SK-N-MC (cell line): ENCODE measurements around the gene GLB1L3.
"Not testable (repeated sequence)": the region's sequence is repeated elsewhere in the genome, so short reads cannot be mapped to it uniquely, and the experiment has no call there.

ENCODE experiments used
- DNase-seq: peaks from one replicate; pipeline ENCODE4 v3.0.0-alpha.2; 2011; ENCODE audit warnings: low read depth, low spot score
- H3K27ac ChIP-seq: fragments of 200-600 bp; sonication (generic); 2 replicates; pipeline ENCODE4 v1.5.1; 2016; ENCODE audit warnings: mixed run types
- H3K36me3 ChIP-seq: fragments of 200-600 bp; sonication (generic); 2 replicates; pipeline ENCODE4 v1.6.1; 2017; ENCODE audit warnings: antibody characterized with exemption, low read length, mixed read lengths; ENCODE audit not compliant: insufficient read depth
- H3K4me3 ChIP-seq: fragments of 200-600 bp; sonication (generic); 2 replicates; pipeline ENCODE4 v1.5.1; 2016
- H3K9ac ChIP-seq: fragments of 200-600 bp; sonication (generic); 2 replicates; pipeline ENCODE4 v1.8.0; 2017; ENCODE audit warnings: mixed run types, mixed read lengths; ENCODE audit not compliant: insufficient read length
- H3K9me3 ChIP-seq: fragments of 200-600 bp; sonication (generic); 2 replicates; pipeline ENCODE4 v1.6.1; 2017; ENCODE audit warnings: low read depth, mild to moderate bottlenecking, antibody characterized with exemption, low read length, moderate library complexity, mixed read lengths
- EZH2 ChIP-seq: fragments of 200-600 bp; sonication (generic); IDR thresholded peaks from one replicate; pipeline ENCODE4 v1.6.1; 2017; ENCODE audit warnings: antibody characterized with exemption
- FOXP2 ChIP-seq: optimal IDR thresholded peaks from 2 replicates; pipeline ENCODE3; 2011; ENCODE audit warnings: mild to moderate bottlenecking, moderate library complexity; ENCODE audit not compliant: insufficient read depth; ENCODE audit errors: extremely low read length, control extremely low read depth
- POLR2AphosphoS5 ChIP-seq: IDR thresholded peaks from 2 replicates; pipeline ENCODE4 v1.6.1; 2012; ENCODE audit warnings: mild to moderate bottlenecking, low read depth, low read length, borderline replicate concordance

Gene GLB1L3

GRCh38 chr11:134254433-134255183 lies 21.6 kb upstream of the GLB1L3 start:
- no peaks in the 10 kb centered on the region for H3K9me3 ChIP-seq
- H3K4me3 ChIP-seq: peak overlapping the region; percentile 93
- DNase-seq: no peak
- peak overlapping the region; percentile 81 for H3K9ac ChIP-seq
- TF ChIP-seq EZH2 (no peak), FOXP2 (no peak), POLR2AphosphoS5 (no peak)
- H3K36me3 ChIP-seq: peaks cover 23% of the 10 kb centered on the region; the same call in 1 of the 2 replicates
- H3K27ac ChIP-seq: no peak overlapping the region

DNA sequence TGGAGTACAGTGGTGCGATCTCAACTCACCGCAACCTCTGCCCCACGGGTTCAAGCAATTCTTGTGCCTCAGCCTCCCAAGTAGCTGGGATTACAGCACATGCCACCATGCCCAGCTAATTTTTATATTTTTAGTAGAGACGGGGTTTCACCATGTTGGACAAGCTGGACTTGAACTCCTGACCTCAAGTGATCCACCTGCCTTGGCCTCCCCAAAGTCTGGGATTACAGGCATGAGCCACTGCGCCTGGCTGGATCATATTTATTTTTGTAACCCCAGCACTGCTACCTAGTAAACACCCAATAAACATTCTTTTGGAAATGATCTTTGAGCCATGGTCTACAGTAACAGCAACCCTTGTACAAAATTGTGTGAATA lies 21.0 kb upstream of the GLB1L3 start:
- peaks cover 22% of the 10 kb centered on the region; the same call in 1 of the 2 replicates for H3K36me3 ChIP-seq
- not testable (repeated sequence) for DNase-seq, H3K27ac ChIP-seq, H3K4me3 ChIP-seq, H3K9ac ChIP-seq, H3K9me3 ChIP-seq

DNA sequence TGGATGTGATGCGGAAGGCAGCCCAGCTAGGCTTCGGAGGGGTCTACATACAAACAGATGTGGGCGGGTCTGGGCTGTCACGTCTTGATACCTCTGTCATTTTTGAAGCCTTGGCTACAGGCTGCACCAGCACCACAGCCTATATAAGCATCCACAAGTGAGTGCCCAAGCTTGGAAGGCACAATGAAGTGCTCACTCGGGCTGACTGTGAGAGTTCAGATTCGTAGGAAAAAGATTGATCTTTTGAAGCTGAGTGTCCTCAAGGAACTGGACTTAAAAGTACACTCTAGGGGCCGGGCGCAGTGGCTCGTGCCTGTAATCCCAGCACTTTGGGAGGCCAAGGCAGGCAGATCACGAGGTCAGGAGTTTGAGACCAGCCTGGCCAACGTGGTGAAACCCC lies 19.1 kb upstream of the GLB1L3 start:
- DNase-seq: no peak
- H3K9me3 ChIP-seq: no peaks in the 10 kb centered on the region
- TF ChIP-seq FOXP2: no peak
- no peak for TF ChIP-seq POLR2AphosphoS5
- no peak for TF ChIP-seq EZH2
- H3K27ac ChIP-seq: no peak overlapping the region
- peaks cover 36% of the 10 kb centered on the region; the same call in 1 of the 2 replicates for H3K36me3 ChIP-seq
- no peak overlapping the region for H3K4me3 ChIP-seq
- no peak overlapping the region for H3K9ac ChIP-seq

DNA sequence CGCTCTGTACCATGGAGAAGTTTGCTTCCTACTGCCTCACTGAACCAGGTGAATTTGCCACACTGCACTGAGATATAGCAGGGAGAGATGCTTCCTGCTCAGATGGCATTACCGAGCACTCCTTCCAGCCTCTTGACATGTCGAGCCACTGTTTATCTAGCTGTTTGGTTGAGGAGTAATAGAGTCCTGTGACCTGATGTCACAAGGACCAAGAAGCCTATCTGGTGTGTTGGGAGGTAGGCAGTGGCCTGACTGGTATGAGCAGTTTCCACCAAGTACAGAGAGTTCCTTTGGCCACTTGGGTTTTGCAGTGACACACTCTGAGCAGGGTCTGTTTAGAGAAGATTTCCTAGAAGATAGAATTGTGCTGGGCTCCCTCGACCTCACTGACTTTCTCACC lies 17.6 kb upstream of the GLB1L3 start:
- no peaks in the 10 kb centered on the region for H3K9me3 ChIP-seq
- no peak overlapping the region for H3K9ac ChIP-seq
- H3K27ac ChIP-seq: no peak overlapping the region
- DNase-seq: no peak
- no peak overlapping the region for H3K4me3 ChIP-seq
- no peak for TF ChIP-seq FOXP2
- no peak for TF ChIP-seq EZH2
- no peak for TF ChIP-seq POLR2AphosphoS5
- peaks cover 43% of the 10 kb centered on the region; the same call in 1 of the 2 replicates for H3K36me3 ChIP-seq

DNA sequence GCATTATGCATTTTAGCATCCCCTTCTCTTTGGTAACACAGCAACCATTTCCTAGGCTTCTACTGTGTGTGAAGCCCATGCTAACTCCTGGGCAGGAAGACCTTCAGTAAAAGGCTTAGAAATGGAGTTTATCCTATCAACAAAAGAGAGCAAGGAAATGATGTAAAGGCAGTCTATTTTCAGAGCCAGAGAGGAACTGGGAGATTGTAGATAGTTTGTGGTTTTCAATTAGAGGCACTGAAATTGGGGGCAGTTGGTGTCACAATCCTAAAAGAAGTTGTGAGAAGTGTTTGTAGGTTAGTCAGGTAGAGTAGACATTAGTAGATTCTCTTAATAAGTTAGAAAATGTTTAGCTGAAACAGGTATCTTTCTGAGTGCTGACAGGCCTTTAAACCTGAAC lies 15.7 kb upstream of the GLB1L3 start:
- DNase-seq: no peak
- no peak overlapping the region for H3K27ac ChIP-seq
- no peak overlapping the region for H3K4me3 ChIP-seq
- peaks cover 43% of the 10 kb centered on the region; the same call in 1 of the 2 replicates for H3K36me3 ChIP-seq
- no peaks in the 10 kb centered on the region for H3K9me3 ChIP-seq
- TF ChIP-seq EZH2 (no peak), FOXP2 (no peak), POLR2AphosphoS5 (no peak)
- H3K9ac ChIP-seq: no peak overlapping the region

- no peak overlapping the region for H3K27ac ChIP-seq
- TF ChIP-seq EZH2 (no peak), POLR2AphosphoS5 (no peak), FOXP2 (no peak)
- H3K4me3 ChIP-seq: no peak overlapping the region
- H3K9ac ChIP-seq: no peak overlapping the region
- peaks cover 43% of the 10 kb centered on the region; the same call in 1 of the 2 replicates for H3K36me3 ChIP-seq
- DNase-seq: no peak
- no peaks in the 10 kb centered on the region for H3K9me3 ChIP-seq
These were observed 15.2 kb upstream of the GLB1L3 start for GRCh38 chr11:134260983-134261382.

DNA sequence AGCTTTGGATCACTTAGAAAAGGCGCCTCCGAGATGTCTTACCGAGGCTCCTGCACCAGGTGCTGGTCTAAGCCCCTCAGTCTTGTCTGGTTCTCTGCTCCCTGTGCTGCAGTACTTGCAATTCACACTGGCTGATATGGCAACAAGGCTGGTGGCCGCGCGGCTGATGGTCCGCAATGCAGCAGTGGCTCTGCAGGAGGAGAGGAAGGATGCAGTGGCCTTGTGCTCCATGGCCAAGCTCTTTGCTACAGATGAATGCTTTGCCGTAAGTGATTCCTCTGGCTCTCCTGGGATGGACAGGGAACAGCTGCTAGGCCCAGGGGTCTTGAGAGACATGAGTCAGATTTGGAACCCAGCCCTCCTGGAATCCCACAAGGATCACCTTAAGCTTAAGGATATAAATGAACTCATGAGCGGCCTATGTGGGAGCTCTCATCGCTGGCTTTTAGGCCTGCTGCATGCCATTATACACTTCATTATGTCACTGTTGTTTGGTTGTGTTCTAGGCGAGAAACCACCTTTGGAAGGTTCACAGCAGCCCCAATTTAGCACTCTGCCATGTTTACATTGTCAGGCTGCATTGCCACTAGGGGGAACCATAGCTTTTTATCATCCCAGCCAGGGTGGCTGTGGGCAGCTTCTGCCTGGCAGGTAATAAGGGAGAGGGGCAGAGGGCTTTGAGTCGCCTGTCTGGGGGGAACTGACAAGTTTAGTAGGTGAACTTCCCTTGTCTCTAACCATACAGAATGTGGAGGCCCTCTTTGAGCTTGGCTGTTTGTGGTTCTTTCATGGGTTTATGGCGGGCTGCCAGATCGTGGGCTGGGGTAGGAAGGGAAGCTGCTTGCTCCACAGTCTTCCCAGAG lies 14.3 kb upstream of the GLB1L3 start:
- no peak overlapping the region for H3K27ac ChIP-seq
- peak; percentile 5 for TF ChIP-seq FOXP2
- no peak for TF ChIP-seq EZH2
- peaks cover 40% of the 10 kb centered on the region; the same call in 1 of the 2 replicates for H3K36me3 ChIP-seq
- H3K4me3 ChIP-seq: no peak overlapping the region
- DNase-seq: no peak
- no peaks in the 10 kb centered on the region for H3K9me3 ChIP-seq
- H3K9ac ChIP-seq: no peak overlapping the region

GRCh38 chr11:134264966-134265764 lies 11.0 kb upstream of the GLB1L3 start:
- H3K4me3 ChIP-seq: no peak overlapping the region
- TF ChIP-seq FOXP2 (no peak), POLR2AphosphoS5 (no peak), EZH2 (no peak)
- H3K36me3 ChIP-seq: peaks cover 22% of the 10 kb centered on the region; the same call in 1 of the 2 replicates
- H3K9me3 ChIP-seq: no peaks in the 10 kb centered on the region
- H3K9ac ChIP-seq: no peak overlapping the region
- no peak overlapping the region for H3K27ac ChIP-seq
- no peak for DNase-seq
